HCT116 (cell line): ENCODE results near the gene HSPA12A. TPM values are rescaled to one million over a fixed set of nuclear protein-coding genes. Genes with fewer than 3 reads are reported as not detected.

ENCODE experiments used
- ATAC-seq: fragments of 200-7000 bp; cut with Tn5 transposase; 2 replicates; pipeline ENCODE4 v1.9.1; 2020; ENCODE audit warnings: mild to moderate bottlenecking, moderate library complexity
- BruUV-seq: library from RNA; stranded (reverse); fragments of 400-500 nt; replicated peaks from 2 replicates; lab custom pipeline; 2021; lab: Mats Ljungman, UMichigan
- CTCF ChIA-PET: fragments of 300-600 bp; sonication (Branson Sonifier 250); formaldehyde crosslinking; loops from one replicate; lab custom pipeline; 2021; ENCODE audit warnings: antibody characterized with exemption; lab: Charles Lee
- POLR2A ChIA-PET: fragments of 300-600, 350-600 bp; sonication (Branson Sonifier 250); formaldehyde crosslinking; loops from one replicate; lab custom pipeline; 2021; ENCODE audit warnings: antibody characterized with exemption; lab: Charles Lee
- RAD21 ChIA-PET, 2 experiments: fragments of 300-600 bp; sonication (Branson Sonifier 250); formaldehyde crosslinking; loops; one replicate each; lab custom pipeline; 2023; ENCODE audit warnings: low total read pairs in 2 of 2; ENCODE audit not compliant: uncharacterized antibody in 2 of 2, unreplicated experiment in 2 of 2, low non-redundant PET in 1 of 2; lab: Charles Lee
- DNase-seq: peaks from one replicate; pipeline ENCODE4 v3.0.0-alpha.2; 2010; ENCODE audit warnings: low read depth, low spot score
- H2AFZ ChIP-seq: fragments of 200-600 bp; shearing (Covaris generic), sonication (generic); 2 replicates; pipeline ENCODE4 v1.6.1; 2017; ENCODE audit warnings: low read depth, mixed run types, mixed read lengths, antibody characterized with exemption, low read length; ENCODE audit not compliant: poor library complexity, severe bottlenecking
- H3K27ac ChIP-seq: 2 replicates; pipeline ENCODE4 v1.5.1; 2012; ENCODE audit warnings: low read depth, low read length
- H3K27me3 ChIP-seq: fragments of 200-600 bp; sonication (generic); 2 replicates; pipeline ENCODE4 v1.6.1; 2016; ENCODE audit warnings: mixed run types, low read length, mixed read lengths; ENCODE audit not compliant: insufficient read depth
- H3K36me3 ChIP-seq, 2 experiments: fragments of 200-500 bp in 1 of 2; fragments of 200-600 bp in 1 of 2; sonication (Bioruptor generic) in 1 of 2; sonication (generic) in 1 of 2; 2 replicates each; pipeline versions ENCODE4 v1.5.1 to v1.6.1; 2014 to 2016; ENCODE audit warnings: low read length in 2 of 2, inconsistent platforms in 1 of 2, mixed read lengths in 1 of 2, mixed run types in 1 of 2; ENCODE audit not compliant: insufficient read depth in 2 of 2, control insufficient read depth in 1 of 2
- H3K4me1 ChIP-seq, 2 experiments: fragments of 200-600 bp in 1 of 2; sonication (generic) in 1 of 2; 2 replicates each; pipeline versions ENCODE4 v1.5.1 to v1.6.1; 2012 to 2017; ENCODE audit warnings: low read length in 2 of 2, inconsistent platforms in 1 of 2, mild to moderate bottlenecking in 1 of 2, mixed read lengths in 1 of 2, mixed run types in 1 of 2, moderate library complexity in 1 of 2; ENCODE audit not compliant: insufficient read depth in 2 of 2, control insufficient read depth in 1 of 2
- H3K4me2 ChIP-seq: fragments of 200-600 bp; sonication (generic); 2 replicates; pipeline ENCODE4 v1.6.1; 2017; ENCODE audit warnings: mixed run types, low read length, mixed read lengths
- H3K4me3 ChIP-seq, 2 experiments: fragments of 200-600 bp in 1 of 2; sonication (generic) in 1 of 2; replicated peaks in 1 of 2; 2 replicates each; pipeline ENCODE4 v1.5.1; 2011 to 2016; ENCODE audit warnings: low read length in 2 of 2, control low read depth in 1 of 2, low read depth in 1 of 2, mild to moderate bottlenecking in 1 of 2, mixed read lengths in 1 of 2, mixed run types in 1 of 2
- H3K79me2 ChIP-seq: fragments of 200-600 bp; sonication (generic); 2 replicates; pipeline ENCODE4 v1.6.1; 2017; ENCODE audit warnings: mild to moderate bottlenecking, mixed run types, low read length, moderate library complexity, mixed read lengths; ENCODE audit not compliant: insufficient read depth
- H3K9ac ChIP-seq: fragments of 200-600 bp; sonication (generic); 2 replicates; pipeline ENCODE4 v1.6.1; 2016; ENCODE audit warnings: low read length, mixed read lengths
- H3K9me2 ChIP-seq: fragments of 200-600 bp; sonication (generic), shearing (Covaris generic); 2 replicates; pipeline ENCODE4 v1.6.1; 2017; ENCODE audit warnings: mixed run types, mild to moderate bottlenecking, moderate library complexity; ENCODE audit not compliant: insufficient read depth
- H3K9me3 ChIP-seq, 2 experiments: fragments of 200-500 bp in 1 of 2; fragments of 200-600 bp in 1 of 2; sonication (Bioruptor generic) in 1 of 2; sonication (generic) in 1 of 2; 2 replicates each; pipeline ENCODE4 v1.6.1; 2014 to 2017; ENCODE audit warnings: low read length in 2 of 2, mixed read lengths in 2 of 2, inconsistent platforms in 1 of 2, low read depth in 1 of 2, mild to moderate bottlenecking in 1 of 2, mixed run types in 1 of 2, moderate library complexity in 1 of 2; ENCODE audit not compliant: control insufficient read depth in 1 of 2, insufficient read depth in 1 of 2
- H4K20me1 ChIP-seq: fragments of 200-600 bp; sonication (generic), shearing (Covaris generic); 2 replicates; pipeline ENCODE4 v1.6.1; 2017; ENCODE audit warnings: mixed run types, mild to moderate bottlenecking, moderate library complexity; ENCODE audit not compliant: insufficient read depth
- CTCF ChIP-seq, 3 experiments: fragments of 200-600 bp in 1 of 3; sonication (generic) in 1 of 3; IDR thresholded peaks in 2 of 3; conservative IDR thresholded peaks in 1 of 3; 2 replicates each; pipeline ENCODE4 v1.5.1; 2012 to 2017; ENCODE audit warnings: low read depth in 2 of 3, low read length in 2 of 3, antibody characterized with exemption in 1 of 3, borderline replicate concordance in 1 of 3, control low read depth in 1 of 3, mild to moderate bottlenecking in 1 of 3, mixed read lengths in 1 of 3, mixed run types in 1 of 3, moderate library complexity in 1 of 3; ENCODE audit not compliant: insufficient read depth in 1 of 3
- EGR1 ChIP-seq: IDR thresholded peaks from 2 replicates; pipeline ENCODE4 v1.6.1; 2012; ENCODE audit warnings: low read depth
- ELF1 ChIP-seq: IDR thresholded peaks from 2 replicates; pipeline ENCODE4 v1.6.1; 2012; ENCODE audit warnings: low read depth, borderline replicate concordance
- EZH2phosphoT487 ChIP-seq: fragments of 200-600 bp; IDR thresholded peaks from 2 replicates; pipeline ENCODE4 v1.6.1; 2018; ENCODE audit warnings: antibody characterized with exemption, borderline replicate concordance
- POLR2A ChIP-seq: IDR thresholded peaks from 2 replicates; pipeline ENCODE4 v1.7.0; 2011; ENCODE audit warnings: borderline replicate concordance; ENCODE audit not compliant: insufficient read depth, insufficient read length; ENCODE audit errors: extremely low read depth
- SIN3A ChIP-seq: IDR thresholded peaks from 2 replicates; pipeline ENCODE4 v1.6.1; 2012; ENCODE audit warnings: low read depth
- SP1 ChIP-seq: IDR thresholded peaks from 2 replicates; pipeline ENCODE4 v1.6.1; 2012; ENCODE audit warnings: low read depth
- SRF ChIP-seq: IDR thresholded peaks from 2 replicates; pipeline ENCODE4 v1.6.1; 2012; ENCODE audit warnings: low read depth
- YY1 ChIP-seq: IDR thresholded peaks from 2 replicates; pipeline ENCODE4 v1.6.1; 2011; ENCODE audit warnings: low read length, low read depth, moderate library complexity, mild to moderate bottlenecking; ENCODE audit not compliant: insufficient replicate concordance; ENCODE audit errors: extremely low read depth
- ZNF274 ChIP-seq: fragments of 200-500 bp; sonication (Bioruptor generic); IDR thresholded peaks from 2 replicates; pipeline ENCODE4 v1.6.1; 2014; ENCODE audit warnings: mild to moderate bottlenecking, low read depth, low read length, inconsistent platforms
- intact Hi-C: fragments of 100-400 bp; cut with micrococcal nuclease; formaldehyde crosslinking; loops from 2 replicates; pipeline ENCODE4 v1.10.0; 2022
- total RNA-seq: library from RNA; stranded (reverse); gene quantifications from one replicate; pipeline ENCODE4 v1.2.1, GENCODE V29; 2021; ENCODE audit not compliant: unreplicated experiment

The HSPA12A gene
- total RNA-seq, 1 experiment from 2014 or later: 19.8 TPM

- no peaks in the 10 kb centered on the region for H3K9me2 ChIP-seq
- ATAC-seq (no peak), DNase-seq (no peak)
- no peak overlapping the region for H3K4me3 ChIP-seq
- no peak overlapping the region for H3K9ac ChIP-seq
- H3K79me2 ChIP-seq: no peaks in the 10 kb centered on the region
- H2AFZ ChIP-seq: no peak overlapping the region
- H4K20me1 ChIP-seq: no peaks in the 10 kb centered on the region
- H3K4me2 ChIP-seq: no peak overlapping the region
- peaks cover 0 to 3% of the 10 kb centered on the region in 2 experiments; a peak in 1 of 4 replicates for H3K36me3 ChIP-seq
- BruUV-seq: no TSS peak
- intact Hi-C loops: no loop called here
- no peaks in the 10 kb centered on the region for H3K27me3 ChIP-seq
- ChIA-PET RAD21 (no interaction called here), CTCF (interaction anchor here (1.3 to 1.9 kb wide), 2 partner anchors 101 to 488 kb away, joined by 3 to 5 read pairs; no protein-coding TSS in a partner anchor), POLR2A (no interaction called here)
- TF ChIP-seq CTCF (IDR thresholded peaks at IDR 0.05 in 2 of 3, conservative IDR thresholded peaks at IDR 0.05 in 1 of 3; ENCODE audit: borderline replicate concordance in 1 of 3, insufficient read depth in 1 of 3, low read depth in 2 of 3, low read length in 2 of 3): no peak
- H3K9me3 ChIP-seq: no peaks in the 10 kb centered on the region
- peaks cover 0 to 6% of the 10 kb centered on the region in 2 experiments; a peak in 1 of 4 replicates for H3K4me1 ChIP-seq
- H3K27ac ChIP-seq: no peak overlapping the region
Measured at GRCh38 chr10:116686632-116687031, 55.7 kb downstream of the HSPA12A start.

GRCh38 chr10:116685807-116686206, 56.6 kb downstream of the HSPA12A start:
- Histone ChIP-seq H3K27ac (no peak overlapping the region), H3K79me2 (no peaks in the 10 kb centered on the region), H3K9me2 (no peaks in the 10 kb centered on the region), H3K36me3 (no peaks in the 10 kb centered on the region), H3K4me3 (no peak overlapping the region), H3K9ac (no peak overlapping the region), H3K4me1 (peaks cover 0 to 6% of the 10 kb centered on the region in 2 experiments; a peak in 1 of 4 replicates), H3K27me3 (no peaks in the 10 kb centered on the region), H3K4me2 (no peak overlapping the region), H4K20me1 (no peaks in the 10 kb centered on the region), H3K9me3 (no peaks in the 10 kb centered on the region), H2AFZ (no peak overlapping the region)
- DNase-seq: no peak
- no TSS peak for BruUV-seq
- no peak for ATAC-seq
- POLR2A ChIA-PET: no interaction called here
- CTCF ChIA-PET: no interaction called here
- TF ChIP-seq EZH2phosphoT487 (no peak), SP1 (no peak), SIN3A (no peak), SRF (no peak), ELF1 (no peak), POLR2A (no peak), EGR1 (no peak), YY1 (no peak), ZNF274 (no peak)
- RAD21 ChIA-PET: no interaction called here
- intact Hi-C loops: no loop called here
